Retinal pigment epithelial cell (primary cell): ENCODE data around the gene POLE.

Experiments used
- DNase-seq: peaks from one replicate; pipeline ENCODE4 v3.0.0-alpha.2; 2010; ENCODE audit warnings: low read depth
- H3K4me3 ChIP-seq: 2 replicates; pipeline ENCODE4 v1.5.1; 2011; ENCODE audit warnings: mild to moderate bottlenecking, low read length, control low read depth, moderate library complexity
- TF ChIP-seq, protein P1 (sequence below): conservative IDR thresholded peaks from 2 replicates; pipeline ENCODE4 v1.5.1; 2011; ENCODE audit warnings: low read depth, low read length, control low read depth, inconsistent platforms

POLE gene

DNA sequence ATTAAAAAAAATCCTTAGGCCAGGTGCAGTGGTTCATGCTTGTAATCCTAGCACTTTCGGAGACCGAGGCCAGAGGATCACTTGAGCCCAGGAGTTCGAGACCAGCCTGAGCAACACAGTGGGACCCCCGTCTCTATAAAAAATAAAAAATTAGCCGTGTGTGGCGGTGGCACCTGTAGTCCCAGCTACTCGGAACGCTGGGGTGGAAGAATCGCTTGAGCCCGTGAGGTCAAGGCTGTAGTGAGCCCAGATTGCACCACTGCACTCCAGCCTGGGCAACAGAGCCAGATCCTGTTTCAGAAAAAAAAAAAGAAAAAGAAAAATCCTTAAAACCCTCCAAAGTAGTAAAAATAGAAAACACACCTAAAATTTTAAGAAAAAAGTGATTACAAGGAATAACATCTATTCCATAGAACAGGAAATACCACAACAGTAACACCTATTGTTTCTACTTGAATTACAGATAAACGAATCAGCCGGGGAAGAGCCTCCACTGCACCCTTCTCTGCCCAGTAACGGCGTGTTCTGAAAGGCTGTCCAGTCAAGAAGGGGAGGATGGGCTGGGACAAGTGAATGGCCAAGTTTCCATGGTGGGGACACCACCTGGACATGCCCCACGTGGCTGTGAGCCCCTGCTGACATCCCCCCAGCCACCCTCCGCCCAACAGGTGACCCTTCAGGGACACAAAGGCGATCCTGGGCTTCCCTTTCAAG is 17.8 kb downstream of the POLE start:
- TF ChIP-seq, protein P1, sequence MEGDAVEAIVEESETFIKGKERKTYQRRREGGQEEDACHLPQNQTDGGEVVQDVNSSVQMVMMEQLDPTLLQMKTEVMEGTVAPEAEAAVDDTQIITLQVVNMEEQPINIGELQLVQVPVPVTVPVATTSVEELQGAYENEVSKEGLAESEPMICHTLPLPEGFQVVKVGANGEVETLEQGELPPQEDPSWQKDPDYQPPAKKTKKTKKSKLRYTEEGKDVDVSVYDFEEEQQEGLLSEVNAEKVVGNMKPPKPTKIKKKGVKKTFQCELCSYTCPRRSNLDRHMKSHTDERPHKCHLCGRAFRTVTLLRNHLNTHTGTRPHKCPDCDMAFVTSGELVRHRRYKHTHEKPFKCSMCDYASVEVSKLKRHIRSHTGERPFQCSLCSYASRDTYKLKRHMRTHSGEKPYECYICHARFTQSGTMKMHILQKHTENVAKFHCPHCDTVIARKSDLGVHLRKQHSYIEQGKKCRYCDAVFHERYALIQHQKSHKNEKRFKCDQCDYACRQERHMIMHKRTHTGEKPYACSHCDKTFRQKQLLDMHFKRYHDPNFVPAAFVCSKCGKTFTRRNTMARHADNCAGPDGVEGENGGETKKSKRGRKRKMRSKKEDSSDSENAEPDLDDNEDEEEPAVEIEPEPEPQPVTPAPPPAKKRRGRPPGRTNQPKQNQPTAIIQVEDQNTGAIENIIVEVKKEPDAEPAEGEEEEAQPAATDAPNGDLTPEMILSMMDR: no peak
- DNase-seq: no peak
- H3K4me3 ChIP-seq: no peak overlapping the region

DNA sequence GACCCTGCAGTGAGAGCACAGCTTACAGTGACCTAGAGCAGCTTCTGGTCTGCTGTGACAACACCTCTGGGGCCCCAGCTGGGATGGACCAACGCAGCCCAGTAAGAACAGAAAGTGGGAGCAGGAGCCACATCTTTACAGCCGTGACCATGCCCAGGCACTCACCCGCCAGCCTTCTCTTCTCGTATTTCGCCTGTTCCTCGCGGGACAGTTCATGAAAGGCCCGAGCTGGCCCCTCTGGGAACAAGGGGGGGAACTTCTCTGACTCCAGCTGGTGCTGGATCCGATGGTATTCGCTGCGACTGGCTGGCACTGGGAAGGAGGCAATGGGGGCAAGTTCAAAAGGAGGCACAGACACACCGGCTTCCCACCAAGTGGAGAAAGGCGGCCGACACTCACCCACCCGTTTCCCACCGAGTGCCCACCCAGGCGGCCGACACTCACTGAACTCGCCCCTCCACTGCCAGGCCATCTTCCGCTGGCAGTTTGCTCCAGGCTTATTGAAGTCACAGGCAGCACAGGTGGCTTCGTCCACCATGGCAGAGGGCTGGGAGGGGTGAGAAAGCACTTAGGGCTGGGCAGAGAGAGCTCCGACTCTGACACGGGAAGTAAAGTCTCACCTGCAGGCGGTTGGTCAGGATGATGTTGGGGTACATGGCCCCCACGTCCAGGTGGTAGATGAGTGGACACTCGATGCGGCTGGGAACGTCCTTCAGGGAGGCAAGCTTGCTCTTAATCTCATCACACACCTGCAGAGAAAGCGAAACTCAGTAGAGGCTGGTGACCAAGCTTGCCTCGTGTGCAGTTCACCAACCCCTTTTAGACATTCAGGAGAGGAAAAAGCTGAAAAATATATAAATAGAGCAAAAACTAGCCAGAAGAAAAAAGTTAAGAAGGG is 18.7 kb downstream of the POLE start:
- H3K4me3 ChIP-seq: no peak overlapping the region
- TF ChIP-seq, protein P1: no peak

DNA sequence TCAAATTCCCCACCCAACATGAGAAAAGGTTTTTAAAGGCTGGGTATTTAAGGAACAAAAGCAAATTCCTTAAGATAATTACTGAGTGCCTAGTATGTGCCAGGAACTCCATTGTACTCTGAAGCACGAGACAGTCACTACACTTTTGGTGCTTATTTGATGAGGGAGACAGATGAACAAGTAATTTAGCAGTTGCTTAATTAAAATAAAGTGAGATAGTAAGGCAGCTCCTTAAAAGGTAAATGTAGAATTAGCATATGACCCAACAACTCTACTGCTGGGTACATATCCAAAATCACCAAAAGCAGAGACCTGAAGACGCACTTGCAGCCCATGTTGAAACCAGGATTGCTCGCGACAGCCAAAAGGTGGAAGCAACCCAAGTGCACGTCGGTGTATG is 21.3 kb downstream of the POLE start:
- DNase-seq: no peak
- no peak overlapping the region for H3K4me3 ChIP-seq
- TF ChIP-seq, protein P1: no peak

More for the DNA sequence above, 18.7 kb downstream of the POLE start:
- DNase-seq: no peak

DNA sequence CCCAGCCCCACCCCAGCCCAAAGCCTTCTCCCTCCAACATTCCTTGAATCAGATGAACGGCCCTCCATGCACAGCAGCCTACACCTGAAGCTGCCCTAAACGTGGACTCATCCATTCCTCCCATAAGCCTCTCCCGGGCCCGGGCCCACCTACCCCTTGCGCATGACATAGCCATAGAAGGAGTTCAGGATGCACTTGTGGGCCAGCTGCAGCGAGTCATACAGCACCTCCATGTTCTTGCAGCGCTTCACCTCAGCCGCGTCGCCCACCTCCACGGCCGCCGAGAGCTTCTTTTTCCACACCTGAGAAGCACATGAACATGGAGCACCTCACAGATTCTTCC is 22.0 kb downstream of the POLE start:
- H3K4me3 ChIP-seq: no peak overlapping the region
- no peak for DNase-seq
- TF ChIP-seq, protein P1: no peak

DNA sequence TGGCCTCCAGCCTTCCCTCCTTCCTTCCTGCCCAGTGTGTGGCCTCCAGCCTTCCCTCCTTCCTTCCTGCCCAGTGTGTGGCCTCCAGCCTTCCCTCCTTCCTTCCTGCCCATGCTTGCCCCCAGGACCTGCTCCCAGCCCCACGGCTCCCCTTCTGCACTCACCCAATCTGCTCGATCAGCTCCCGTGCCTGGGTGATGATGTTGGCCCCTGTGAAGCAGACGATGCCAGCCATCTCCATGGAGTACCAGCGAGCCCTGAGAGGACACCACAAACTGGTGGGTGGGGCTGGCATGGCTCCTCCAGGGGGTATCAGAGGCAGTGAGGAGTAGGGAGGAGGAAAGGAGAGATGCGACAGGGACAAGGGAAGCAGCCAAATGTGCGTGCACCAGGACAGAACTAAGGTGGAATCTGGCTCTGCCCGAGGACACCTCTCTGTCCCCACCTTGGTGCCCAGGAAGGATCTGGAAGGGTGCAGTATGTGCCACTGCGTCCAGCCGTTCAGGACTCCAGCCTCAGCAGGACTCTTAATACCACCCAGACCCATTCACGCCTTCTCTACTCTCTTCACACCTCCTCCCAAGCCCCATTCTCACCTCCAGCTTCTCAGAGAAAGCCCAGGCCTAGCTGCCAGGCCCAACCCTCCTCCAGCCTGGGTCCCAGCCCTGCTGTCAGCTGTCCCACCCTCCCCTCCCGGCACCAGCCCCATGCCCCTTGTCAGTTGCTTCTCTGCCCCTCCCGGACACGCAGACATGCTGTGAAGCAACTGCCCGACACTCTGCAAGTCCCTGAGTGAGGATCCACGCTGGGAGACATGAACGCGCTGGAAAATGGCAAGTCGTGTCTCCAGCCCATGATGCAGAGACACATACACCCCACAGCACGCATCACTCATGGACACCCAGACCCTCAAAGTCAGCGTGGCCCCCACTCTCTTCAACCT is 22.7 kb downstream of the POLE start:
- DNase-seq: no peak
- H3K4me3 ChIP-seq: no peak overlapping the region
- TF ChIP-seq, protein P1: no peak

DNA sequence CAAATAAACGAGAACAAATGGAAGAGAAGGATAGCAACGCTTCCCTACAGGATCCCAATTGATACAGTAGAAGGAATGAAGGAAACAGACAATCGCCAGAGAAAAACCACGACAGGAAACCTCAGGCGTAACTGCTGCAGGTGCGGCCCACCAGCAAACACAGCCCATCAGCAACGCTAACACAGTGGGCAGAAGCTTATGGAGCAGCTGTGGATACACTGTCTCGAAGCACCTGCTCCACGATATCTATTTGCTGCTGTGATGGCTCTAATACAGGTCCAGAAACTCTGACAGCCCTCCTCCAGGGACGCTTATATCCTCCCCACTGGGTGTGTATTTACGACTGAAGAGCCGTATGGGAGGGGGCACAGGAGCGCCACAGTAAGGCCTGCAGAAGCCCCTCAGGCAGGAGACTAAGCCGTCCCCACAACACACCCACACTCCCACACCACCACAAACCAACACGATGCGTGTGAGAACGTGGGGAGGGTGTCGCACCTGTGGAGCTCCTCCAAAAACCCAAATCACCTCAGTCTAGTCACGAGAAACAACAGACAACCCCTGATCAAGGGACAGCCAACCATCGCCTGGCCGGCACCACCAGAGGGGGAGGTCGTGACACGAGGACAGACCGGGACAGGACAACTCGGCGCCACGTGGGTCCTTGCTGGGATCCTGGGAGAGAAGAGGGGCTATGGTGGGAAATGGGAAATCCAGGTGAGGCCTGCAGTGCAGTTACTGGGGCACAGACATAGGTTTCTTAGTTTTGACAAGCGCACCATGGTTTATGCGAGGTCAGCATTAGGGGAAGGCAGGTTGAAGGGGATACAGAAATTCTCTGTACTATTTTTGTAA is 24.0 kb downstream of the POLE start:
- H3K4me3 ChIP-seq: no peak overlapping the region
- TF ChIP-seq, protein P1: no peak
- DNase-seq: no peak
